Smooth muscle cell (in vitro differentiated cells): ENCODE results near the gene HADHA. TPM values are rescaled to one million over a fixed set of nuclear protein-coding genes. Genes with fewer than 3 reads are reported as not detected.
A peak's percentile ranks its signal among the peaks of the same experiment; 100 is the strongest.

ENCODE experiments used
- DNase-seq: peaks from one replicate; lab custom pipeline; 2025; ENCODE audit not compliant: unreplicated experiment; lab: John Stamatoyannopoulos, UW
- H2AFZ ChIP-seq: fragments of 200-600 bp; sonication (generic); 2 replicates; pipeline ENCODE4 v1.6.0; 2016; ENCODE audit warnings: antibody characterized with exemption, low read depth, mild to moderate bottlenecking
- H3F3A ChIP-seq: fragments of 200-600 bp; sonication (generic); 2 replicates; pipeline ENCODE4 v1.6.0; 2017; ENCODE audit warnings: antibody characterized with exemption, low read depth
- H3K27ac ChIP-seq: fragments of 200-600 bp; sonication (generic); 2 replicates; pipeline ENCODE4 v1.5.1; 2016; ENCODE audit warnings: low read depth, mild to moderate bottlenecking
- H3K27me3 ChIP-seq: fragments of 200-600 bp; sonication (generic); 2 replicates; pipeline ENCODE4 v1.6.1; 2016; ENCODE audit warnings: low read depth, mild to moderate bottlenecking
- H3K36me3 ChIP-seq: fragments of 200-600 bp; sonication (generic); 2 replicates; pipeline ENCODE4 v1.5.1; 2016; ENCODE audit warnings: low read depth
- H3K4me1 ChIP-seq: fragments of 200-600 bp; sonication (generic); 2 replicates; pipeline ENCODE4 v1.5.1; 2016; ENCODE audit warnings: low read depth
- H3K4me2 ChIP-seq: fragments of 200-600 bp; sonication (generic); 2 replicates; pipeline ENCODE4 v1.6.0; 2016; ENCODE audit warnings: mild to moderate bottlenecking
- H3K4me3 ChIP-seq: fragments of 200-600 bp; sonication (generic); 2 replicates; pipeline ENCODE4 v1.5.1; 2016; ENCODE audit warnings: mild to moderate bottlenecking
- H3K79me2 ChIP-seq: fragments of 200-600 bp; sonication (generic); 2 replicates; pipeline ENCODE4 v1.6.0; 2016; ENCODE audit warnings: low read depth, mild to moderate bottlenecking
- H3K9ac ChIP-seq: fragments of 200-600 bp; sonication (generic); 2 replicates; pipeline ENCODE4 v1.6.0; 2016; ENCODE audit warnings: low read depth
- H3K9me3 ChIP-seq: fragments of 200-600 bp; sonication (generic); replicated peaks from 2 replicates; pipeline ENCODE4 v1.5.1; 2016; ENCODE audit warnings: low read depth
- H4K20me1 ChIP-seq: fragments of 200-600 bp; sonication (generic); 2 replicates; pipeline ENCODE4 v1.6.0; 2016; ENCODE audit warnings: low read depth
- WGBS: methylation state at CpG from one replicate; pipeline ENCODE4 v1.1.7; 2016; ENCODE audit warnings: low lambda C conversion rate; 5-methylcytosine and 5-hydroxymethylcytosine counted together
- polyA plus RNA-seq: library from polyadenylated mRNA; unstranded; fragments of >200 nt; fragmentation: Nextera tagmentation; extraction: Ambion mirVana; gene quantifications from 2 replicates; pipeline ENCODE4 v1.2.1, GENCODE V29; 2016
- total RNA-seq: library from RNA; depleted of rRNA; stranded (reverse); fragments of >200 nt; gene quantifications from 2 replicates; pipeline ENCODE4 v1.2.3, GENCODE V29; 2014
- TF ChIP-seq, protein P1 (sequence below): fragments of 200-600 bp; sonication (generic); IDR thresholded peaks from 2 replicates; pipeline ENCODE4 v1.5.1; 2017; ENCODE audit warnings: borderline replicate concordance, mild to moderate bottlenecking, antibody characterized with exemption; ENCODE audit not compliant: insufficient read depth, poor library complexity, severe bottlenecking

HADHA gene
- total and polyA plus RNA-seq, 2 experiments from 2014 or later = 96.9 to 111 TPM

DNA sequence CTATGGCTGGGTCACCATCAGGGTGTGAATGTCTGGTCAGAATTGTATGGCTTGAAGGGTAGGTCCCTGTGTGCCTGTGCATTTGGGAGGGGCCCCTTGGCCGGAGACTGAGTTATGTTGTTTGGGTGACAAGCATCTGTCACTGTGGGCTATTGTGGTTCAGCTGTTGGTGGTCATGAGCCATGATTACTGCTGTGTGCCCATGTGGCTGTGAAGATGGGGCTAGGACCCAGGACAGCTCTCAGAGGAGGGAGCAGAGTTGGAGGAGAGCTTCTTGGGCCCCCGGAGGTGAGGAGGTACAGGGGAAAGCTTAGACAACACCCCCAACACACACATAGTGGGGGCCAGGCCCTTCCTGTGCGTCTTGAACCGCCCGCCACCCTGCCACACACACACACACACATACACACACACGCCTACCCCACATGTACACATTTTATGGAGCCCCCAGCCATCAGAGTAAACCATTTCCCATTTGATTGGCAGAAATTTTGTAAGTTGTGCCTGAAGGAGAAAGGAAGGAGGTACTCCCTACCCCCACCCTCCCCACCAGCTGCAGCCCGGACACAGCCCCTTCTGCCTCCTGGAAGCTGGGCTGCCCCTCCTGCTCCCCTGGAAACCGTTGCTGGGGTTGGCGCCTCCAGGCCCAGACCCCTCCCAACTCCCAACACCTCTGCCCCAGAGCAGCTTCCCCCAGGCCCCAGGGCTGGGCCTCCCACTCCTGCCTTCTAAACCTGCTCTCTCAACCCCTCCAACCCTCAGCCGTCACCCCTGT lies 69.6 kb downstream of the HADHA start:
- Histone ChIP-seq H3K27ac (no peak overlapping the region), H3K79me2 (no peaks in the 10 kb centered on the region), H3K9ac (no peak overlapping the region), H3K4me2 (no peak overlapping the region), H2AFZ (no peak overlapping the region), H4K20me1 (no peaks in the 10 kb centered on the region), H3K4me1 (peaks cover 5% of the 10 kb centered on the region), H3K27me3 (peaks cover 28% of the 10 kb centered on the region), H3K36me3 (no peaks in the 10 kb centered on the region), H3K9me3 (no peaks in the 10 kb centered on the region), H3F3A (no peaks in the 10 kb centered on the region), H3K4me3 (no peak overlapping the region)
- DNase-seq = no peak
- WGBS = 81% methylated on average over 9 of the region's 10 CpGs
- TF ChIP-seq, protein P1, sequence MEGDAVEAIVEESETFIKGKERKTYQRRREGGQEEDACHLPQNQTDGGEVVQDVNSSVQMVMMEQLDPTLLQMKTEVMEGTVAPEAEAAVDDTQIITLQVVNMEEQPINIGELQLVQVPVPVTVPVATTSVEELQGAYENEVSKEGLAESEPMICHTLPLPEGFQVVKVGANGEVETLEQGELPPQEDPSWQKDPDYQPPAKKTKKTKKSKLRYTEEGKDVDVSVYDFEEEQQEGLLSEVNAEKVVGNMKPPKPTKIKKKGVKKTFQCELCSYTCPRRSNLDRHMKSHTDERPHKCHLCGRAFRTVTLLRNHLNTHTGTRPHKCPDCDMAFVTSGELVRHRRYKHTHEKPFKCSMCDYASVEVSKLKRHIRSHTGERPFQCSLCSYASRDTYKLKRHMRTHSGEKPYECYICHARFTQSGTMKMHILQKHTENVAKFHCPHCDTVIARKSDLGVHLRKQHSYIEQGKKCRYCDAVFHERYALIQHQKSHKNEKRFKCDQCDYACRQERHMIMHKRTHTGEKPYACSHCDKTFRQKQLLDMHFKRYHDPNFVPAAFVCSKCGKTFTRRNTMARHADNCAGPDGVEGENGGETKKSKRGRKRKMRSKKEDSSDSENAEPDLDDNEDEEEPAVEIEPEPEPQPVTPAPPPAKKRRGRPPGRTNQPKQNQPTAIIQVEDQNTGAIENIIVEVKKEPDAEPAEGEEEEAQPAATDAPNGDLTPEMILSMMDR = no peak

DNA sequence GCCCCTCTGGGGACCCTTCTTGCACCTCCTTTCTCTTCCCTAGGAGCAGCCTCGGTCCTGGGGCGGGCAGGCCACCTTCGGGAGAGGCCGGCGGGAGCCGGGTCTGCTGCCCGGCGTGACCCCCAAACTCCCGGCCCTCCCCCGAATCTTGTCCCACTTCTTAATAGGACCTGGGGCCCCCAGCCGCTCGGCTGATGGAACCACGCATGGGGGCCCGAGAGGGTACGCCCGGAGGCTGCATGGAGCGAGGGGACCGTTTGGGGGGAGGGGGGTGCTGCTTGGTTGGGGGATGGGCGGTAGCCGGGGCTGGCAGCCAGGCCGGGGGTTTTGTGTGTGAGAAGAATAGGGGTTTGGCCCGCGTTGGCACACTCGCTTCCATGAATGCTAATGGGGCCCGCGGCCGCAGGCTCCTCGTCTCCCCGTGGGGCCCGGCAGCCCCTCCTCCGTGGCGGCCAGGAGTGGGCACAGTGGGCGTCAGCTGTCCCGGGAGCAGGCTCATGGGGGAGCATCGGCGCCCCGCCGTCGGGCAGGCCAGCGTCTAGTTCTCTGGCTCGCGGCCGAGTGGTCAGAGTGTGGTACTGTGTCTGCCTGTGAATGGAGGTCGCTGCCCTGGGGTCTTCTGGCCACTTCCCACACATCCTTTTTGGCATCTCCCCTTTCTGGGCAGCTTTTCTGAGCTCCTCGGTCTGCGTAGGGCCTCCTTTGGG lies 70.5 kb downstream of the HADHA start:
- Histone ChIP-seq H3K36me3 (no peaks in the 10 kb centered on the region), H3K4me2 (peak overlapping the region; percentile 85), H3K27ac (no peak overlapping the region), H3K9ac (no peak overlapping the region), H2AFZ (peak overlapping the region; percentile 18), H3K27me3 (peaks cover 28% of the 10 kb centered on the region), H4K20me1 (no peaks in the 10 kb centered on the region), H3K9me3 (no peaks in the 10 kb centered on the region), H3K4me3 (peak overlapping the region; percentile 51), H3F3A (no peaks in the 10 kb centered on the region), H3K4me1 (peaks cover 5% of the 10 kb centered on the region), H3K79me2 (no peaks in the 10 kb centered on the region)
- no peak for DNase-seq
- 21% methylated on average over 38 of the region's 46 CpGs for WGBS
- TF ChIP-seq, protein P1 = no peak

DNA sequence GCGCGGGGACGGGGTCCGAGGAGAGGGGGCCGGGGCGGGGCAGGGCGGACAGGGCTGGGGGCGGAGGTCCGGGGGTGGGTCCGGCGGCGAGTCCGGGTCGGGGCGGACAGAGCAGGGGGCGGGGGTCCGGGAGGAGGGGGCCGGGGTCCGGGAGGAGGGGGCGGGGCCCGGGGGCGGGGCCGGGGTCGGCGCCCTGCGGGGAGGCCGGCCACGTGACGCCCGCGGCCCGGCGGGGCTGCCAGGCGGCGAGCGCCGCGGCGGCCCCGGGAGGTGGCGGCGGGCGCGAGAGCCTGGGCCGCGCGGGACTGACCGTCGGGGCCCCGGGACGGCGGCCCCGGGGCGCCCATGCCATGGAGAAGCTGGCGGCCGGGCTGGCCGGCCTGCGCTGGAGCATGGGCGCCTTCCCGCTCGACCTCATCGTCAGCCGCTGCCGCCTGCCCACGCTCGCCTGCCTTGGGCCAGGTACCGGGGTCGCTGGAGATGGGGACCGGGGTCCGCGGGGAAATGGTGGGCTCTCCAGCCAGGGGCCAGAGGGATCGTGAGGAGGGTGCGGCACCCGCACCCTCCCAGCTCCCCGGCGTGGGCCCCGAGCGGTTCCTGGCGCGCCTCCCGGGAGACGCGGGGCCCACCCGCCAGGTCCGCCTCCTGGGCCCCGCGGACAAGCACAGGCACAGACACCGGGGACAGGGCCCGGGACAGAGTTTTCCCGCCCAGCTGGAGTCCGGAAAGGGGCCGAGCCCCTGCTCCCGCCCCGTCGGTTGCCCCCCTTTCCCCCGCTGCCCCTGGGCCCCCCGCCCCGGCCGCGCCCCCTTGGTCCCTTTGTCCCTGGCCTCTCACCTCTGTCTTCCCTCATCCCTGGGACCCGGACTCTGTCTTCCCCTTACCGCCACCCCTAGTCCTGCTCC lies 71.3 kb downstream of the HADHA start, which contains the start of gene GAREM2:
TSS of gene GAREM2 (plus strand) at position 218 of the 905 bp plus-strand sequence. CDS start at position 351, 133 bp downstream.
- Histone ChIP-seq H3K79me2 (no peaks in the 10 kb centered on the region), H3K27ac (no peak within 1 kb of the TSS), H2AFZ (peak within 1 kb of the TSS; percentile 18), H3F3A (no peaks in the 10 kb centered on the region), H3K9ac (no peak within 1 kb of the TSS), H3K4me2 (peak within 1 kb of the TSS; percentile 85), H3K4me1 (no peaks in the 10 kb centered on the region), H3K4me3 (peak within 1 kb of the TSS; percentile 51), H4K20me1 (no peaks in the 10 kb centered on the region), H3K9me3 (no peaks in the 10 kb centered on the region), H3K36me3 (no peaks in the 10 kb centered on the region), H3K27me3 (peaks cover 28% of the 10 kb centered on the region)
- no peak for DNase-seq
- WGBS = 0% methylated on average over 1 of the region's 102 CpGs
- TF ChIP-seq, protein P1 = no peak
